GM13976 (cell line): ENCODE results near the gene ARMH3.

Experiments
- DNase-seq: peaks from one replicate; pipeline ENCODE4 v3.0.0; 2012; ENCODE audit warnings: low spot score
- in situ Hi-C: fragments of 300-500 bp; cut with MboI; formaldehyde crosslinking; loops from one replicate; pipeline ENCODE4 v1.12.0; 2022; ENCODE audit warnings: low sequenced_read_pairs, mixed read lengths, inconsistent platforms; ENCODE audit not compliant: unreplicated experiment
- TF ChIP-seq, protein P1 (sequence below): IDR thresholded peaks from 2 replicates; pipeline ENCODE4 v1.5.1; 2012; ENCODE audit warnings: borderline replicate concordance, mild to moderate bottlenecking; ENCODE audit not compliant: insufficient read depth; ENCODE audit errors: extremely low read depth, missing control alignments, control extremely low read depth

The ARMH3 gene

DNA sequence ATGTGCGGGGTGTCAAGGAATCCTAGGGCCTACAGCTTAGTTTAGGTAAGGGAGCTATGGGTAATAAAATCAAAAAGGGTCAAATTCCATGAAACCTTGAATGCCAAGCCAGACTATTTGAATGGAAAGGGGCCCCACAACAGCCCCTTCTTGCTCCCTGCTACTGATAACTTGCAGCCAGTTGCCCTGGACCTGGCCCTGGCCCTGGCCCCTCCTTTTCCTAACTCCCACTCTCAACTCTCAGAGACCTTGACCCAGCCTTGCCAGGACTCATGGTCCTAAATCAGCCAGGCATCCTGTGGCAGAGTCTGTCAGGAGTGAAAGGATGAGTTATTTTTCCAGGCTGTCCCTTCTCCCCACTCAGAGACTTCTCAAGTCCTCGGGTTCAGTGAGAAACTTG lies 218.2 kb downstream of the ARMH3 start:
- TF ChIP-seq, protein P1, sequence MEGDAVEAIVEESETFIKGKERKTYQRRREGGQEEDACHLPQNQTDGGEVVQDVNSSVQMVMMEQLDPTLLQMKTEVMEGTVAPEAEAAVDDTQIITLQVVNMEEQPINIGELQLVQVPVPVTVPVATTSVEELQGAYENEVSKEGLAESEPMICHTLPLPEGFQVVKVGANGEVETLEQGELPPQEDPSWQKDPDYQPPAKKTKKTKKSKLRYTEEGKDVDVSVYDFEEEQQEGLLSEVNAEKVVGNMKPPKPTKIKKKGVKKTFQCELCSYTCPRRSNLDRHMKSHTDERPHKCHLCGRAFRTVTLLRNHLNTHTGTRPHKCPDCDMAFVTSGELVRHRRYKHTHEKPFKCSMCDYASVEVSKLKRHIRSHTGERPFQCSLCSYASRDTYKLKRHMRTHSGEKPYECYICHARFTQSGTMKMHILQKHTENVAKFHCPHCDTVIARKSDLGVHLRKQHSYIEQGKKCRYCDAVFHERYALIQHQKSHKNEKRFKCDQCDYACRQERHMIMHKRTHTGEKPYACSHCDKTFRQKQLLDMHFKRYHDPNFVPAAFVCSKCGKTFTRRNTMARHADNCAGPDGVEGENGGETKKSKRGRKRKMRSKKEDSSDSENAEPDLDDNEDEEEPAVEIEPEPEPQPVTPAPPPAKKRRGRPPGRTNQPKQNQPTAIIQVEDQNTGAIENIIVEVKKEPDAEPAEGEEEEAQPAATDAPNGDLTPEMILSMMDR, result no peak
- in situ Hi-C loops, result loop anchor here (5.0 kb wide), 1 partner anchor 170 kb away; no protein-coding TSS in a partner anchor
- DNase-seq, result no peak

DNA sequence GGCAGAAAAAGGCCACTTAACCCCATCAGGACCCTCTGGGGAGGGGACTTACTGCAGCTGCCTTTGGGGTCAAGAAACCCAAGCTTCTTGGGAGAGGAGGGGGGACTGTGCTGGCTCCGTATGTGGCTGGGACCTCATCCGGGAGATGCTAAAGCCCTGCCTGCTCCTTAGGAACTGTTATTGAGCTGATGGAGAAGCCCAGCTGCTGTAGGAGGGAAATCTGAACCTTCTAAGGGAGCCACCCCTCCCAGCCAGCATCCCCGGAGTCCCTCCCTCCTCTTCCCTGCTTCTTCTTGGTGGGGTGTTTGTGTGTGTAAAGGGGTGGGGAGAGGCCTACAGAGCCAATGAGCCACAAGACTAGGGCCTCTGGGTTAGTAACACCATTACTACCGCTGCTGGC lies 220.6 kb downstream of the ARMH3 start:
- in situ Hi-C loops, result loop anchor here (5.0 kb wide), 1 partner anchor 172 kb away; no protein-coding TSS in a partner anchor
- TF ChIP-seq, protein P1, result no peak
- DNase-seq, result no peak

DNA sequence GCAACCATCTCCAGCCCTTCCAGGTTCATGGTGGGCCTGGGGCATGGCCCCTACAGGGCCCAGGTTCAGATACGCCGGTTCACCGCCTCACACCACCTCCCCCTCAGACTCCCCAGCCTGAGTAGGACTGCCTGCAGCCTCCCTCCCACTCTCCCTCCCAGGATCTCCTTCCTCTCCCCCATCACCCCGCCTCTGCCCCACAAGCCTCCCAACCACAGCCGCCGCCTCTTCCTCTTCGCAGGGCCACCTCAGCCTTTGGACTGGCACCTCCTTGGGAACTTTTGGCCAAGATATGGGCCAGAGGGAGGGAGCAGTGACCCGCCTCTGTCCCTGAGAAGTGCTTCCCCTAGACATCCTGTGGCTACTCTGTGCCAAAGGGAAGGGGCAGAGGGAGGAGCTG lies 221.6 kb downstream of the ARMH3 start:
- in situ Hi-C loops, result no loop called here
- TF ChIP-seq, protein P1, result no peak
- no peak for DNase-seq

DNA sequence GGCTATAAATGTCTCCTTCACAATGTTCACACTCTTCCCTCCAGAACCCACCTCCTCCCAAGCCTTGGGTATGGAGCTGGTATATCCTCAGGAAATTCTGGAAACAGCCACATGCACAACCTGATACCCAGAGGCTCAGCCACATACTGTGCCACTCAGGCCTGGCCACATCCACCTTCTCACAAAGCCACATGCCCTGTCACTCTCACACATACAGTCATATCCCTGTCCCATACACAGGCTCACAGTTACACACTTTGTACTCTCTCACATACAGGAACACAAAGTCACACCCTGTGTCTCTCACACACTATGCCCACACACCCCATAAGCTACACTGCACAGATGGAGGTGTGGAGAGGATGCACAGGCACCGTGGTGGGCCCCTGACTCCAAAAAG lies 222.5 kb downstream of the ARMH3 start:
- in situ Hi-C loops, result no loop called here
- no peak for DNase-seq
- TF ChIP-seq, protein P1, result no peak

DNA sequence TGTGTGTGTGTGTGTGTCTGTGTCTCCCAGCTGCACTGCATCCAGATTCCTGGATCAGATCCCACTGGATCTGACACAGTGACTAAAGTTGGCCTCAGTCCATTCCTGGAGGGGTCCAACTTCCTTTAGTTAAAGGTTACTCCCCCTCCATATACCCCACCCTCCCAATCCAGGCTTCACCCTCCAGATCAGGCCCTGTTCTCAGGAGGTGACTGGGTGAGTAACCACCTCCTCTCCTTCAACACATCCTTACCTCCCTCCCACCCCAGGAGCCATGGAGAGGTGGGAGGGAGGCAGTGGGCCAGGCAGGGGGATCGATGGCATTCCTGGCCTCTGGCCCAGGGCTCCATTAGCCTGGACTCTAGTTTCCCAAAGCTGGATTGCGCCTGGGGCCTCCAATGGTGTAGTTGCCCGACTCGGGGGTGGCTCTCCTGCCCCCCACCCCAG lies 223.6 kb downstream of the ARMH3 start:
- in situ Hi-C loops, result no loop called here
- DNase-seq, result no peak

DNA sequence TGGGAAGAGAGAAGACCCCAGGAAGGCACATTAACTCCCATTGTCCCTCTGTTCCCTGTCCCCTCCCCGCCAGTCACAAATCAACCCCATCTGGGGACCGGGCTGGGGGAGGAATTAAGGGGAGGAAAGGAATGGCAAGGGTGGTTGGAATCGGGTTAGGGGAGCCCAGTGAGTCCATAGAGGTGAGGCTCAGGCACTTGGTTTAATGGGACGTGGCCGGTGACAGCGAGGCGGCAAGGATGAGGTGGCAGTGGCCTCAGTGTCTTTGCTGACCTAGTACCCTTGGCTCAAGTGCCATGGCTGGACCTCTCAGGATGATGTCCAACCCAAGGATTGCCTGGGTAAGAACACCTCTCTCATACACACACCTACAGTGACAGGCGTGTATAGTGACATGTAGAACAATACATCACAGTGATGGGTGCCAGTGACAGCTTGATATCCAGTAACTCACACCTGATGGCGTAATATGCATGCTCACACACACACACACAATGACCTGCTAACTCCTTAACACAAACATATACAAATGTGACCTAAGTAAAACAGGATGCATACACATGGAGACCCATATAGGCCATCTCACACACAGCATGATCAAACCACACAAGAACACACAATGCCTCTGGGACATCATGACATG lies 224.7 kb downstream of the ARMH3 start:
- DNase-seq, result no peak
- in situ Hi-C loops, result no loop called here

More for the DNA sequence above, 223.6 kb downstream of the ARMH3 start:
- TF ChIP-seq, protein P1, result no peak

More for the DNA sequence above, 224.7 kb downstream of the ARMH3 start:
- TF ChIP-seq, protein P1, result no peak
